ENCODE data around the gene NPM1. TPM values are rescaled to one million over a fixed set of nuclear protein-coding genes. Genes with fewer than 3 reads are reported as not detected.

The NPM1 gene
- total and polyA plus RNA-seq, 2 of the 13 experiments (the other 11 are each of a cell fraction or from before 2014, with no cell fraction given): 2,047 to 3,353 TPM

GRCh38 chr5:171428168-171428696, 40.6 kb downstream of the NPM1 start:
- Histone ChIP-seq H4K20me1 (ENCODE audit: insufficient read depth, low read length) (no peaks in the 10 kb centered on the region), H3K36me3 (replicated peaks in 1 of 2; ENCODE audit: control insufficient read depth in 1 of 2, insufficient read depth in 2 of 2, low read length in 2 of 2) (no peaks in the 10 kb centered on the region), H3K4me3 (replicated peaks in 1 of 3; ENCODE audit: insufficient read depth in 1 of 3, low read depth in 2 of 3, low read length in 3 of 3) (no peak overlapping the region), H2AFZ (ENCODE audit: low read length) (no peak overlapping the region), H3K27ac (ENCODE audit: extremely low read length, insufficient read depth, low read length) (no peak overlapping the region), H3K4me1 (ENCODE audit: insufficient read depth, low read length) (peaks cover 9% of the 10 kb centered on the region), H3K79me2 (ENCODE audit: insufficient read depth, low read length) (no peaks in the 10 kb centered on the region), H3K9me3 (ENCODE audit: low read length) (no peaks in the 10 kb centered on the region), H3K9ac (ENCODE audit: insufficient read depth, low read depth, low read length) (no peak overlapping the region), H3K27me3 (ENCODE audit: control insufficient read depth in 1 of 2, insufficient read depth in 2 of 2, low read length in 2 of 2) (peaks cover 0 to 2% of the 10 kb centered on the region in 2 experiments; a peak in 2 of 5 replicates), H3K4me2 (ENCODE audit: low read depth, low read length) (no peak overlapping the region)
- POLR2A ChIA-PET: no interaction called here
- WGBS (ENCODE audit: low lambda C conversion rate): 54% methylated on average over 8 of the region's 9 CpGs
- FAIRE-seq: no peak
- in situ Hi-C loops (cut with HindIII; ENCODE audit: extremely low pct_ligation_motif_present, low pct_unique_long_range_greater_than_20kb) (loop anchor here (10.0 kb wide), 1 partner anchor 167 kb away; no protein-coding TSS in a partner anchor), intact Hi-C loops (cut with micrococcal nuclease; ENCODE audit: unreplicated experiment) (no loop called here)
- CTCF ChIA-PET (ENCODE audit: low intra/inter-chr PET ratio, low total read pairs): no interaction called here
- no TSS peak for BruUV-seq (replicated peaks)
- ATAC-seq: no peak
- no peak for DNase-seq (ENCODE audit: low spot score)
- TF ChIP-seq KMT2B (CRISPR knock-in tag; IDR thresholded peaks at IDR 0.05) (no peak), THRA (CRISPR knock-in tag; IDR thresholded peaks at IDR 0.05; ENCODE audit: borderline replicate concordance) (no peak), E2F2 (CRISPR knock-in tag; IDR thresholded peaks at IDR 0.05; ENCODE audit: borderline replicate concordance) (no peak), NR2F6 (IDR thresholded peaks at IDR 0.05) (no peak), NR2F6 (CRISPR knock-in tag; IDR thresholded peaks at IDR 0.05) (no peak), KLF12 (CRISPR knock-in tag; IDR thresholded peaks at IDR 0.05; ENCODE audit: borderline replicate concordance) (no peak), BORCS8-MEF2B (CRISPR knock-in tag; IDR thresholded peaks at IDR 0.05) (no peak), HNF4G (IDR thresholded peaks at IDR 0.05; ENCODE audit: borderline replicate concordance, low read depth, low read length) (no peak), HNF4G (CRISPR knock-in tag; IDR thresholded peaks at IDR 0.05; ENCODE audit: borderline replicate concordance, low read depth) (no peak), SOX5 (CRISPR knock-in tag; IDR thresholded peaks at IDR 0.05; ENCODE audit: borderline replicate concordance) (no peak), ZNF569 (CRISPR knock-in tag; IDR thresholded peaks at IDR 0.05; ENCODE audit: borderline replicate concordance) (no peak), ZNF235 (CRISPR knock-in tag; IDR thresholded peaks at IDR 0.05; ENCODE audit: borderline replicate concordance) (no peak), GMEB1 (CRISPR knock-in tag; IDR thresholded peaks at IDR 0.05; ENCODE audit: borderline replicate concordance) (no peak), REXO4 (CRISPR knock-in tag; IDR thresholded peaks at IDR 0.05; ENCODE audit: borderline replicate concordance) (no peak), AHR (CRISPR knock-in tag; IDR thresholded peaks at IDR 0.05) (no peak), IKZF1 (IDR thresholded peaks at IDR 0.05) (no peak), HMGXB4 (CRISPR knock-in tag; IDR thresholded peaks at IDR 0.05; ENCODE audit: borderline replicate concordance in 1 of 2, low read depth in 1 of 2) (no peak), U2AF2 (IDR thresholded peaks at IDR 0.05; ENCODE audit: low read depth, low read length) (no peak), SRF (IDR thresholded peaks at IDR 0.05; ENCODE audit: low read depth, low read length) (no peak)

All from HepG2 (cell line).